Glomerular endothelial cell (primary cell): ENCODE results near the gene GABBR2. TPM values are rescaled to one million over a fixed set of nuclear protein-coding genes. Genes with fewer than 3 reads are reported as not detected.

ENCODE experiments used
- DNase-seq: peaks from one replicate; pipeline ENCODE4 v3.0.0-alpha.2; 2011; ENCODE audit warnings: low read depth, low spot score; ENCODE audit errors: extremely low read depth
- total RNA-seq: library from RNA; depleted of rRNA; stranded (reverse); fragments of >200 nt; gene quantifications from 2 replicates; pipeline ENCODE4 v1.2.3, GENCODE V29; 2015

GABBR2 gene
- 1.0 and 3.3 TPM in 2 replicates for total RNA-seq

DNA sequence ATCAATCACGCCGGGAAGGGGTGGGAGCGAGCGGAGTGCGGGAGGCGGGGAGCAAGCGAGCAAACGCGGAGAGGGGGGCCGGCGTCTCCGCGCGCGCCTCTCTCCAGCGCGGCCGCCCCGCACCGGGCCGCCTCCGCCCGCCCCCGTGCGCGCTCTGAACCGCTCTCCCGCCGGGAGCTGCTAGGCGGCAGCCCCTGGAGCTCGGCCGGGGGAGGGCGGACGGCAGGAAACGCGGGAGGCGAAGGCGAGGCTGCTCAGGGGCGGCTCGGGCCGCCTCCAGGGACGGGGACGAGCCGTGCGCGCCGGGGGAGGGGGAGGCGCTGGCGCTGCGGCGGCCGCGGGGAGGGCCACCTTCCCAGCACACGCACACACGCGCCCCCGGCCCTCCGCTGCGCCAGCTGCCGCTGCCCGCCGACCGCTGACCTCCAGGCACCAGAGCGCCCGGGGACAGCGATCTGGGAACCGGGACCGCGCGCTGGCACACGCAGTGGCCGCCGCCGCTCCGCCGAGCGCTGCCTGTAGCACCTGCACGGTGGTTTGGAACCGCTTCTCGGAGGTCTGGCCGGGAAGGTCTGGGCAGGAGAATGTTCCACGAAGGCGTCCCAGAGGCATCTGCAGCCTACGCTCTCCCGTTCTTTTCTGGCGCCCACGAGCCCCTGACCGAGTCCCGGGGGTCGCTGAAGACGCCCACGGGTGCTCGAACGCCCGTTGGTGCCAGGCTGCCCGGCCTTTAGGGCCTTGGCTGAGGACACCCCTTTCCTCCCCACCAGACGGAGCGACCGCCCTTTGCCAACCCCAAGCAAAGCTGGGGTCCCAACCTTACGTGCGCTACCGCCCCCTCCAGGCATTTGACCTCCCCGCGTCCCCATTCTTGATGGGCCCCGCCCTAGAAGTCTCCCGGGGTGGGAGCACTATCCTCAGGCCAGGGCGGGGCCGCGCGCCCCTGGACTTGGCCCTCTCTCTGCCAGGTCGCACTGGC is at the start of gene GABBR2:
GABBR2 (minus strand) TSS at position 3 of the 979 bp plus-strand sequence. CDS start 198 bp downstream, outside the sequence.
- DNase-seq, result no peak

- no peak for DNase-seq
Measured at GRCh38 chr9:98755006-98755618, 46.4 kb upstream of the GABBR2 start.

- DNase-seq, result no peak
Measured at GRCh38 chr9:98751210-98751609, 42.5 kb upstream of the GABBR2 start.

DNA sequence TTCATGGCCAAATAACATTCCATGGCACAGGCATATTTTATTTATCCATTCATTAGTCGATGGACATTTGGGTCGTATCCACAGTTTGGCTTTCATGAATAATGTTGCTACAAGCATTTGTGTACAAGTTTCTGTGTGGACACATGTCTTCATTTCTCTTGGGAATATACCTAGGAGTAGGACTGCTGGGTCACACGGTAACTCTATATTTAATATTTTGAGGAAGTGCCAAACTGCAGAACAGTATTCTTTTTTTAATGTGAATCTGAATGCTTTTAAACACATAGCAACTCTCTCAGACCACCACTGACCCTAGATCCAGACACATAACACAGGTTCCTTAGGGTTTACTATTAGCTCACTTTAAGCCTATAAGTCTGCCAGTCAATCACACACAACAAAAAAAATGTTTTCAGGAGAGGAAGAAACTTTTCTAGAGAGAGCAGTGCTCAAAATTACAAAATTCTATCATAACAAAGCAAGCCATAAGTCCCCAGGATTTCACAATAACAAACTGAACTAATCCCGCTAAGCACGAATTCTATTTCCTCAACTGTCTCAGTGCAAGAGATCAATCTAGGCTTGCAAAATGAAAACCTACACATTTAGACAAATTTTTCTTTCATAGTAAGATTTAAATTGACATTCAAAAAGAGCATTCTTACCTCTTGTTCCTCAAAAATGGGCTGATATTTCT is 41.8 kb upstream of the GABBR2 start:
- no peak for DNase-seq

GRCh38 chr9:98747476-98747875 is 38.7 kb upstream of the GABBR2 start:
- DNase-seq, result no peak

DNA sequence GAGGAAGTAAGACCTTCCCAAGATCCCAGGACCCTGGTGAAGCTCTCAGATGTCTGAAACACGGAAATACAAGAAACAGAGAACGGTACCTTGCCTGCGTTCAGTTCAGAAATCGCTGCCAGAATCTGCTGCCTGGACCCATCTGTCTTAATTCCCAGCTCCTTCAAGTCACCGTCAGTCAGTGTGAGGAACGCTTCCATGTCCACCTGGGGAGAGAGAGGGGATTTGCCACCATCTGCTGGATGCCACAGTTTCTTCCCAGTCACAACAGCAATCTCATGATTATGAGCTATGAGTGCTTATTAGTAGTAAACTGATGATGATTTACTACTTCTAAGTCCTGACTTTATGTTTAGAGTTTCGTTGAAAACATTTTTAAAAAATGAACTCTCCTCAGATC is 36.7 kb upstream of the GABBR2 start:
- no peak for DNase-seq

DNA sequence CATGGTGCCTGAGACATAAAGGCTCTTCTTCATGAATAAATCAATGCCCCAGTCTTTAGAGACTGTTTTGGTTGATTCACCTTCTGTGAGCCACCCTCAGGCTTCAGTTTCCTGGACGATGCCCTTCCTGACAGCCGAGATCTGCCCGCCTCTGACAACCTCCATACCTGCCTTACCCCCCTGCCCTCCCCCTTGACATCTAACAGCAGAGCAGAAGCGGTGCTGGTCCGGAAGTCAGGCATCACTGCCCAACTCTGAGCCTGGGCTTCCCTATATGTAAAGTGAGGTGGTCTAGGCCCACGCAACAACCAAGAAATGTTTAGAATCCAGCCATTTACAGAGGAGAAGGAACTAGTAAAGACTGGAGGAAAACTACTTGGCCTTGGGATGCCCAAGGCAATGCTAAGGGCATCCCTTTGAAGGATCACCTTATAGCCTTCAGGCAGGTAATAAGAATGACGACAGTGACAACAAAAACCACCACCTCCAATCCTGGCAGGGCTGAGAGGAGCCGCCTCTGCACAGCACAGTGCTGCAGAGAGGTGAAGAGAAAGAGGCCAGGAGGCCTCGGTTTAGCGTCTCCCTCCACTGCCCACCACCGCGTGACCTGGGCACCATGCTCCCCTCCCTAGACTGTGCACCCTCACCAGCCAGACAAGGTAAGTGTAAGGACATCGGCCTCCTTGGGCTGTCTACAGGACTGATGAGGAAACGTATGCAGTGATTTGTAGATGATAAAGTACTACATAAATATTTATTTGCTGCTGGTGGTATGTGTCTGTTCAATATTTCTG is 35.3 kb upstream of the GABBR2 start:
- DNase-seq, result no peak

GRCh38 chr9:98743329-98743728 is 34.6 kb upstream of the GABBR2 start:
- DNase-seq, result no peak

- no peak for DNase-seq
Measured at GRCh38 chr9:98742325-98743280, 33.9 kb upstream of the GABBR2 start.

- no peak for DNase-seq
Measured at GRCh38 chr9:98740226-98740881, 31.6 kb upstream of the GABBR2 start.

GRCh38 chr9:98738741-98739140 is 30.0 kb upstream of the GABBR2 start:
- DNase-seq, result no peak

- DNase-seq, result no peak
Measured at GRCh38 chr9:98736226-98736625, 27.5 kb upstream of the GABBR2 start.

- no peak for DNase-seq
Measured at GRCh38 chr9:98732801-98733200, 24.1 kb upstream of the GABBR2 start.

GRCh38 chr9:98732091-98732490 is 23.4 kb upstream of the GABBR2 start:
- DNase-seq, result no peak

- DNase-seq, result no peak
Measured at GRCh38 chr9:98730871-98731270, 22.1 kb upstream of the GABBR2 start.

DNA sequence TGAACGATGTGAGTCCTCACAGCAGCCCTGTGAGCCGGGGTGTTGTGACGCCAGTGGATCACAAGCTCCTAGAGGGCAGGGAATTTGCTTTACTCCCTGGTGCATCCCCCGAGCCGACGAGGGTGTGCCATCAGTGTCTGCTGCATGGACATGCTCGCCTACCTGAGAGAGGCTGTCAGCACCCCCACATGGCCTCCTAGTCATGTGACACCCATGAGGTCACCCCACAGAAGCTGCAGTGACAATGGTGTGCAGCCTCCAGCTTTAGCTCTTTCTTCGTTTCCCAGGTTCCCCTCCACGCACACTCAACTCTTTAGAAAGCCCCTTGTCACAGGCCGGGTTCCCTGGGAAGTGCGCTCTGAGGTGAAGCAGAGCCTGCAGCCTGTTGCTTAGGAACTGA is 19.8 kb upstream of the GABBR2 start:
- no peak for DNase-seq

DNA sequence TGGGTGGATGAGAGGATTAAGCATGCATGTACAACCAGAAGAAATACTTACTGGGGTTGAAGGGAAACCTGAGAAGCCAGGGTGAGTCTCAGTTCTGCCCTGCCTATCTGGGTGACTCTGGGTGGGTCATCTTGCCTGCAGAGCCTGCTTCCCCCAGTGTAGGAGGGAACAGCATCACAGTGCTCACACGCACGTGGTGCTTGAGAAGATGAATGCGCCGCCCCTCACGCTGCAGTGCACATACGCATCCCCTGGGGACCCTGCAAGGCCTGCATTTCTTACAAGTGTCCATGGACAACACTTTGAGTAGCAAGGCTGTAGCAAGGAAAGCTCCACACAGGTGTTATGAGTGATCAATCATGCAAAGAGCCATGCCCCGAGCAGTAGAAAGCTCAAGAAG is 18.7 kb upstream of the GABBR2 start:
- no peak for DNase-seq

DNA sequence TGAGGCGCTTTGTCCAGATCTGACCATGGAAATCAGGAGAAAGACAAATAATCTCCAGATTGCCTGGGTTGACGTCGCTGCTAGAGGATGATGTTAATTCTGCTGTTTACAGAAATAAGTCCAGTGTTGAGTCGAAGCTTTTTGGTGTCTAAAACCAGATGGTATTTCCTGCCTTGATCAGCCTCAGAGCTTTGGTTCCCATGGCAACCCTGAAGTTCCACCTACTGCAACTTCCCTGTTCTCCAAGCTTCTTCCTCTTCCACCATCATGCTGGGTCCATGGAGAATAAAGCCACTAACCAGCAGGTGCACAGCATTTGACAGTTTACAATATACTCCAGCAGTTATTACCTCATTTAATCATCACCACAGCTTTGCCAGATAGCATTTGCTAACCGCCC is 18.0 kb upstream of the GABBR2 start:
- DNase-seq, result no peak
